Right renal cortex interstitium (tissue), 3 donors: ENCODE data around the gene THY1. TPM values are rescaled to one million over a fixed set of nuclear protein-coding genes. Genes with fewer than 3 reads are reported as not detected.

Experiments
- DNase-seq, 3 donors: peaks; one replicate each; pipeline ENCODE4 v3.0.0-alpha.2; 2013; ENCODE audit warnings: low read depth in 3 of 3, low spot score in 2 of 3
- polyA plus RNA-seq, 3 donors: library from polyadenylated mRNA; unstranded; fragments of 120-200 nt; gene quantifications; one replicate each; pipeline ENCODE4 v1.2.1, GENCODE V29; 2013; ENCODE audit not compliant: insufficient read length in 3 of 3

The THY1 gene
- polyA plus RNA-seq, 3 donors: 90.2 to 104 (median 98.9) TPM

DNA sequence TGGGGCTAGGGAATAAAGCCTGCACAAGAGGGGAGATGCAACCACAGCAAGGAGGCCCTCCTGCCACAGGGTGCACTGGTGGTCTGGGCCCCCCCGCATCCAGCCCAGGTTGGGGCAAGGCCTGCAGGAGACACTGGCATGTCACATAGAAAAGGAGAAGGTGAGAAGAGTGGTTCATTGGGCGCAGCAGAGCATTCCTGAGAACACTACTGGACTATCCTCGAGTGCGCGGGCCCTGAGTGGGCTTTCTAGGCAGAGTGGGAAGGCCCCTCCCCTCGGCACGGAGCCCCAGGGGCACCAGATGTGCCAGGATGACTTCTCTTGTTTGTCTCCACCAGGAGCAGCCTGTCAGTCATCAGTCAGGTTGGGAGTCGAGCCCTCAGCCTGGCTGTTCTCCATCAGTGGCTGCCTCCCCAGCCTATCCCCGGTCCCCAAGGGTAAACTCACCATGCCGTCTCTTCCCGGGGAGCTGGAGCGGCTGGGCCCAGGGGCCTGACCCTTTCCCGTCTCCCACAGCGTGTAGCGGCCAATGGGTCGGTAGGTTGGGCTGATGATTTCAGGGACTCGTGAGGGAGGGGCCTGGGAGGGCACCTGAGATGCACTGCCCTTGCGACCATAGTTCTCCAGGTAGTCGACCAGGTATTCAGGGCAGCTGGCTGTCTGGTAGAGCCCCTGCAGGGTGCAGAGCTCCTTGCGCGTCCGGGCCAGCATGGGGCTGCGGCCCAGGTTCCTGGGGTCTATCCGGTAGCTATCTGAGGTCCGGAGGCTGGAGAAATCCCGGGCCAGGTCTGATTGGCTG lies 50.5 kb downstream of the THY1 start:
- DNase-seq: no peak

DNA sequence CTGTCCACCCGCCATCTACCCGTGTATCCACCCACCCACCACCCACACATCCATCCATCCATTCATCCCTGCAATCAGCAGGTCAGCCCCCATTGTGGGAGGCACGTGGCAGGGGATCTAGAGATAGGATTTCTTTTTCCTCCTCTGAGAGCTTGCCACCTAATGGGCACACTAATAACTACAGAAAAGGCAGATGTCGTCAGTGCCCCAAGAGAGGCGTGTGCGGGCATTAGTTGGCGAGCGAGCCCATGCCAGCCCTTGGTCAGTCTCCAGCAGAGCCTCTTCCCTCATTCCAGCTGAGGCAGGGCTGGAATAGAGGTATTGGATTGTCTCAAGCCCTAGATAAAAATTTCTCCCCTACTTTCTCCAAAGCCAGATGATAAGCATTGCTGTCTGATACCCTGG lies 51.2 kb downstream of the THY1 start:
- DNase-seq: no peak

DNA sequence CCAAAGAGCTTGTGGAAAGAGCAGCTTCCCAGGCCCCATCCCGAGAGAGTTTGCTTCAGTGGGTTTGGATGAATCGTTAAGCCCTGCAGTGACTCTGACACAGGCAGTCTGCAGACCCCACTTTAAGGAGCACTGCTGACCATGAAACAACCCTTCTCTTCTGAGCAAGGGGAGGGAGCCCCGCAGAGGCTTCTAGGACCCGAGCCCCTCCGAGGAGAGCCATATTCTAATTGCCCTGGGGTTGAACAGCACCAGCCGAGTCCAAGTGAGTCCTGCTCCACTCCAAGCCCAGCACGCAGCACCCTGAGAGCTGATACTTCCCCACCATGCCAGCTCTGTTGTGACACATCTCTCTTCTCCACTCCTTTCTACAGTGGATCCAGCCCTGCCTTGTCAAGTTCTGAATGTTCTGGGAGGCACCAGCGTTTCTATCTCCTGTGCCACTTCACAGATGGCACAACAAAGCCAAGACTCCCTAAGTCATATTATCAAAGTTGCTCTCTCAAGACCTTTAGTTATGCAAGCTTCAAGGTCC lies 51.8 kb downstream of the THY1 start:
- no peak for DNase-seq

DNA sequence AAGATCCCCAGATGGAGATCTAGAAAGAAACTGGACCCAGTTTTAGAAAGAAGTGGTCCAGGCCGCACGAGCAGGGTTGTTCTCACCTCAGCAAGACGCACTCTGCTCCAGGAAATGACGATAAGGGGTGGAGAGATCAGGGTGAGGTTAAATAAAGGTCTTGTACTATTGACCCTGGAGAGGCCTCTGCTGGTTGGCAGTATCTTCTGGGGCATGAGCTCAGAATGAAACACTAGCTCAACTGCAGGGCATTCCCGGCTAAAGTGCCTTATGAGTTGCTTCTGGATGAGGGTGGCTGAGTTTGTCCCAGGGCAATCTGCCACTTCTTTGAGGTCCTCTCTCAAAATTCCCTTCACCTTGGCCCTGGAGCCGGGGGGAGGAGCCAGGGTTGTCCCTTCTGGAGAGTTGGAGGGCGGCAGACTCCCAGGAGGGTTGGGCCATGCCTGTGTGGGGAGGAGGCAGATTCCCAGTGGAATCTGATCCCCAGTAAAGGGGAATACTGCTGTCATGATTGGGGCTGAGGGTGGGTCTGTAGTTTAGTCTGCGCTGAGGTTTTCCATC lies 52.4 kb downstream of the THY1 start:
- DNase-seq: no peak

GRCh38 chr11:119369132-119369925 lies 53.6 kb downstream of the THY1 start:
- no peak for DNase-seq

DNA sequence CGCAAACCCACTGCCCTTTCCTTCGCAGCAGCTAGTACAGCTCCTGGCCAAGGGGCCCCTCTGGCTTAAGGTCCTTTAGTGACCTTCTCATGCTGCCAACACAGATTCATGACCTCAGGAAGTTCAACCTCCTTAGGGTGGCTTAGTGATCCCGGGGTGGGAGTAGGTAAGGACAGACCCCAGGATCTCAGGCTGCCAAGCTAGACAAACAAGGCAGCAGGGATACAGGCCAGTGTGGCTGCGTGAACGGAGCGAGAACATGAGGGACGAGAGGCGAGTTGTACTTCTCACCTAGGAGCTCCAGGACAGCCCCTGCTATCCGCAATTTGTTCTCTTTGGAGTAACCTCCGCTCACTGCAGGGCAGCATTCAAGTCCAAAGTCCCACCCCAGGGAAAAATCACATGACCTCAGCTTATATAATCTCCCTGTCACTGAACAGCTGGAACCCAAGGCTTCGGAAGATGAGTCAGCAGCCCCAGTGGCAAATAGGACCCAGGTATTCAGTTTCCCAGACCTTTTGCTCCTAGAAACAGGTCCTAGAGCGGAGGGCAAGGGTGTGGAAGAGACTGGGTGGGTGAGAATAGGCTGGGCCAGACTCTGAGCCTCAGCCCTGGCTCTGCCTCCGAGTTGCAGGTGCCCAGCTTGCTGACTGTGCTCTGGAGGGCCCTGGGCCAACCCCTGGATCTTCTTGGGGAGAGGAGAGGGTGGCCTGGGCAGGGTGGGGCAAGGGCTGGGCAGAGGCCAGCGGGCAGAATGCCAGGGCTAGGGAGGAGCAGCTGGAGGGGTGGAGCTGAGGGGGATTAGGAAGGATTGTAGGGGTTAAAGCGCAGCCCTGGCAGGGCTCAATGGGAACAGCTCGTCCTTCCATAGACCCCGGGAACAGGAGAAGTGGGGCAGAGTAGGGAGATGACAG lies 54.6 kb downstream of the THY1 start:
- no peak for DNase-seq

GRCh38 chr11:119367661-119368120 lies 55.3 kb downstream of the THY1 start:
- DNase-seq: no peak

Other genes starting within 250 kb of the THY1 start
- 10 to 100 TPM; 11.7 to 15.4 (median 12.0) TPM for gene NHERF4, start 237.7 kb downstream of the THY1 start, polyA plus RNA-seq
- 10 to 100 TPM; 19.5 to 19.8 (median 19.7) TPM for gene CBL, start 216.8 kb downstream of the THY1 start, polyA plus RNA-seq
- gene MCAM, start 106.0 kb downstream of the THY1 start, polyA plus RNA-seq: 10 to 100 TPM; 48.5 to 51.9 (median 51.6) TPM
- 10 to 100 TPM; 28.4 to 32.3 (median 28.8) TPM for gene RNF26, start 88.6 kb downstream of the THY1 start, polyA plus RNA-seq
- gene C1QTNF5, start 82.3 kb downstream of the THY1 start, polyA plus RNA-seq: 10 to 100 TPM; 22.5 to 25.9 (median 25.0) TPM
- gene MFRP, start 76.5 kb downstream of the THY1 start, polyA plus RNA-seq: not detected
- 10 to 100 TPM in 1 of 3 donors, 1 to 10 TPM in 2; 7.1 to 11.8 (median 8.7) TPM for gene USP2, start 41.5 kb downstream of the THY1 start, polyA plus RNA-seq